ENCODE measurements around the gene ITGA5. TPM values are rescaled to one million over a fixed set of nuclear protein-coding genes. Genes with fewer than 3 reads are reported as not detected.

Gene ITGA5
- total RNA-seq, 1 experiment from 2014 or later = 49.7 TPM

DNA sequence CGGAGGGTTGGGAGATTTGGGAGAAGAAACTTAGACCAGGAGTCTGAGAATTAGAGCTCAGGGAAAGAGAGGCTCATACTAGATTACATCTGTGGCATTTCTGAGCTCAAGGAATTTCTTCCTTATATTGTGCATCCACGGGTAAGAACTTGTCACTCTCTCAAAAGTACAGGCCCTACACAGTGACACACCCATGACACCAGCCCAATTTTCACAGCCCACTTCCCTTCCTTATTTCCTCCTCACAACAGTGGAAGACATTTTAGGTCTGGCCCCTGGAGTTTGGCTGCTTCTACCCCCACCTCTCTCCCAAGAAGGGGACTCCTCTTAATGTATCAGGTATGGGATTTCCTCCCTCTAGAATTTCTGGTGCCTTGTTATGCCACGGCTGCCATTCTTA, 25.3 kb downstream of the ITGA5 start:
- Histone ChIP-seq H4K20me1 (ENCODE audit: insufficient read depth) (no peaks in the 10 kb centered on the region), H3K4me3 (replicated peaks in 1 of 2; ENCODE audit: low read depth in 1 of 2, low read length in 2 of 2) (no peak overlapping the region), H3K4me1 (ENCODE audit: control insufficient read depth in 1 of 2, insufficient read depth in 2 of 2, low read length in 2 of 2) (peaks cover 16 to 34% of the 10 kb centered on the region in 2 experiments), H3K9me3 (ENCODE audit: control insufficient read depth in 1 of 2, insufficient read depth in 1 of 2, low read depth in 1 of 2, low read length in 2 of 2) (no peaks in the 10 kb centered on the region), H3K36me3 (ENCODE audit: control insufficient read depth in 1 of 2, insufficient read depth in 2 of 2, low read length in 2 of 2) (peaks cover 19 to 27% of the 10 kb centered on the region in 2 experiments; a peak in 3 of 4 replicates), H3K9me2 (ENCODE audit: insufficient read depth) (no peaks in the 10 kb centered on the region), H3K4me2 (ENCODE audit: low read length) (no peak overlapping the region), H3K27ac (ENCODE audit: low read depth, low read length) (no peak overlapping the region), H3K9ac (ENCODE audit: low read length) (no peak overlapping the region), H2AFZ (ENCODE audit: low read depth, low read length, poor library complexity, severe bottlenecking) (no peak overlapping the region), H3K27me3 (ENCODE audit: insufficient read depth, low read length) (no peaks in the 10 kb centered on the region), H3K79me2 (ENCODE audit: insufficient read depth, low read length) (no peaks in the 10 kb centered on the region)
- intact Hi-C loops (cut with micrococcal nuclease) = loop anchor here (1.0 kb wide), 1 partner anchor 23 kb away; no protein-coding TSS in a partner anchor
- POLR2A ChIA-PET = no interaction called here
- DNase-seq (ENCODE audit: low read depth, low spot score) = no peak
- TF ChIP-seq ZFX (IDR thresholded peaks at IDR 0.05) (no peak), CEBPB (IDR thresholded peaks at IDR 0.05; ENCODE audit: low read depth) (no peak), SRF (IDR thresholded peaks at IDR 0.05; ENCODE audit: low read depth) (no peak), CBX3 (IDR thresholded peaks at IDR 0.05; ENCODE audit: low read depth) (no peak), EGR1 (IDR thresholded peaks at IDR 0.05; ENCODE audit: low read depth) (no peak), EZH2phosphoT487 (IDR thresholded peaks at IDR 0.05; ENCODE audit: borderline replicate concordance) (no peak), EZH2 (IDR thresholded peaks at IDR 0.05) (no peak), JUND (IDR thresholded peaks at IDR 0.05) (no peak)
- TF ChIP-seq, protein P1, sequence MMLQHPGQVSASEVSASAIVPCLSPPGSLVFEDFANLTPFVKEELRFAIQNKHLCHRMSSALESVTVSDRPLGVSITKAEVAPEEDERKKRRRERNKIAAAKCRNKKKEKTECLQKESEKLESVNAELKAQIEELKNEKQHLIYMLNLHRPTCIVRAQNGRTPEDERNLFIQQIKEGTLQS (IDR thresholded peaks at IDR 0.05) = no peak
- RAD21 ChIA-PET (ENCODE audit: low non-redundant PET in 1 of 2, low total read pairs in 2 of 2, uncharacterized antibody in 2 of 2, unreplicated experiment in 2 of 2) = no interaction called here
- CTCF ChIA-PET = interaction anchor here (0.7 to 1.7 kb wide), 4 partner anchors 10 to 46 kb away, joined by 3 to 5 read pairs (median 4); no protein-coding TSS in a partner anchor
- BruUV-seq (replicated peaks) = no TSS peak
- no peak for ATAC-seq

DNA sequence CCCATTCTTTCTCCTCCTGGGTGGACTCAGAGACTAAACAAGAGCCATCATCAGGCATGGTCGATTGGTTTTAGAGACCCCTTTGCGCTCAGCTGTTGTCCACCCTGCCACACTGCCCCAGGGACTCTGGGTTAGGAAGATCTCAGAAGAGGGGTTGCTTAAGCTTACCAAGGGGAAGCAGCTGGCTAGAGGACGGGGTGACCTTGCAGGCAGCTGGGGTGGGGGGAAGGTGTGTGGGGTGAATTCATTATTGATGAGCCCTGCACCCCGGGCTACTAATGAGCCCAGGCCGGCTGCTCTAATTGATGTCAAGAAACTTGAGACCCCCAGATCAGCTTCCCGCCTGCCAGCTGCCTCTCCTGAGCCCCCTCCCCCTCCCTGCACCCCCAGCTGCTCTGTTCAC, 25.9 kb downstream of the ITGA5 start:
- H3K27me3 ChIP-seq (ENCODE audit: insufficient read depth, low read length) = no peaks in the 10 kb centered on the region
- H3K9me3 ChIP-seq (ENCODE audit: control insufficient read depth in 1 of 2, insufficient read depth in 1 of 2, low read depth in 1 of 2, low read length in 2 of 2) = no peaks in the 10 kb centered on the region
- H3K4me1 ChIP-seq (ENCODE audit: control insufficient read depth in 1 of 2, insufficient read depth in 2 of 2, low read length in 2 of 2) = peaks cover 21 to 39% of the 10 kb centered on the region in 2 experiments
- H3K9ac ChIP-seq (ENCODE audit: low read length) = no peak overlapping the region
- ChIA-PET CTCF (interaction anchor here (0.7 to 1.7 kb wide), 5 partner anchors 10 to 46 kb away, joined by 3 to 6 read pairs (median 5); no protein-coding TSS in a partner anchor), POLR2A (no interaction called here), RAD21 (ENCODE audit: low non-redundant PET in 1 of 2, low total read pairs in 2 of 2, uncharacterized antibody in 2 of 2, unreplicated experiment in 2 of 2) (interaction anchor here in 1 of 2 experiments (0.6 kb wide), 1 partner anchor 184 kb away, joined by 4 read pairs; no protein-coding TSS in a partner anchor)
- BruUV-seq (replicated peaks) = no TSS peak
- H3K27ac ChIP-seq (ENCODE audit: low read depth, low read length) = no peak overlapping the region
- no peak for TF ChIP-seq TCF7L2 (IDR thresholded peaks at IDR 0.05; ENCODE audit: borderline replicate concordance, extremely low read depth, insufficient read depth, insufficient read length)
- TF ChIP-seq, protein P1 (IDR thresholded peaks at IDR 0.05) = no peak
- no peak overlapping the region for H2AFZ ChIP-seq (ENCODE audit: low read depth, low read length, poor library complexity, severe bottlenecking)
- intact Hi-C loops (cut with micrococcal nuclease) = no loop called here
- no peaks in the 10 kb centered on the region for H3K9me2 ChIP-seq (ENCODE audit: insufficient read depth)
- no peak for ATAC-seq
- H3K4me2 ChIP-seq (ENCODE audit: low read length) = no peak overlapping the region
- no peak overlapping the region for H3K4me3 ChIP-seq (replicated peaks in 1 of 2; ENCODE audit: low read depth in 1 of 2, low read length in 2 of 2)
- no peaks in the 10 kb centered on the region for H3K79me2 ChIP-seq (ENCODE audit: insufficient read depth, low read length)
- no peaks in the 10 kb centered on the region for H4K20me1 ChIP-seq (ENCODE audit: insufficient read depth)
- peaks cover 14 to 22% of the 10 kb centered on the region in 2 experiments; a peak in 3 of 4 replicates for H3K36me3 ChIP-seq (ENCODE audit: control insufficient read depth in 1 of 2, insufficient read depth in 2 of 2, low read length in 2 of 2)
- DNase-seq (ENCODE audit: low read depth, low spot score) = no peak
